Dermis microvascular lymphatic vessel endothelial cell (primary cell): ENCODE results near the gene BRAT1. TPM values are rescaled to one million over a fixed set of nuclear protein-coding genes. Genes with fewer than 3 reads are reported as not detected.

Experiments used
- DNase-seq, 2 donors: peaks; one replicate each; pipeline versions ENCODE4 v3.0.0 to v3.0.0-alpha.2; 2010; ENCODE audit warnings: low read depth in 2 of 2
- total RNA-seq: library from RNA; depleted of rRNA; stranded (reverse); fragments of >200 nt; gene quantifications from 2 replicates; pipeline ENCODE4 v1.2.1, GENCODE V29; 2014

The BRAT1 gene
- total RNA-seq, 1 donor from 2014 or later = 17.7 TPM

DNA sequence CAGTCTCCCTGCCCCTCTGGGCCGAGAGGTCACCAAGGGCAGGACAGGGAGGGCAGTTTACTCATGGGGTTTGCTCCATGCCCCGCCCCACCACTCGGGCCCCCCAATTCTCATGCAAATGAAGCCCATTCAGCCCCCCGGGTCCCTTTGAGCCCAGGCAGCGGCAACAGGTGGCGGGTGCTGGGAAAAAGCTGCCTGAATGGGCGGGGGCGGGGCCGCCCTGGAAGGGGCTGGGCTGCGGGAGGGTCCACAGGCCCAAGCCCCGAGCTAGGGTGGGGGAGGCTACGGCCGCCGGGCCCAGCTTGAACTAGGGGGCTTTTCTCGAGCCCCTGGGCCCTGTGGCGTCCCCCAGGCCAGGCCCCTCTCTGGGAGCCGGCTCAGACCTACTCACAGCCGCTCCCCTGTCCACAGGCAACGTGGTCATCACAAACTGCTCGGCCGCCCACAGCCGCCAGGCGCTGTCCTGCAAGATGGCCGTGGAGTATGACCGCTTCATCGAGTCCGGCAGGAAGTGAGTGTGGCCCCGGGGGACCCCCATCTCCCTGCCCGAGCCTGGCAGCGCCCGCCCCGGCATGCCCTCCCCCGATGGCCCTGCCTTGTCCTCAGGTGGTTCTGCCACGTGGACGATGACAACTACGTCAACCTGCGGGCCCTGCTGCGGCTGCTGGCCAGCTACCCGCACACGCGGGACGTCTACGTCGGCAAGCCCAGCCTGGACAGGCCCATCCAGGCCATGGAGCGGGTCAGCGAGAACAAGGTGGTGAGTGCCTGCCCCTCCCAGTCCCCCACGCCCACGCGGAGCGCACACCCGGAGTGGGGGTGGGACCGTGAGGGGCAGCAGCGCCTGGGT lies 30.3 kb downstream of the BRAT1 start:
- DNase-seq = no peak

DNA sequence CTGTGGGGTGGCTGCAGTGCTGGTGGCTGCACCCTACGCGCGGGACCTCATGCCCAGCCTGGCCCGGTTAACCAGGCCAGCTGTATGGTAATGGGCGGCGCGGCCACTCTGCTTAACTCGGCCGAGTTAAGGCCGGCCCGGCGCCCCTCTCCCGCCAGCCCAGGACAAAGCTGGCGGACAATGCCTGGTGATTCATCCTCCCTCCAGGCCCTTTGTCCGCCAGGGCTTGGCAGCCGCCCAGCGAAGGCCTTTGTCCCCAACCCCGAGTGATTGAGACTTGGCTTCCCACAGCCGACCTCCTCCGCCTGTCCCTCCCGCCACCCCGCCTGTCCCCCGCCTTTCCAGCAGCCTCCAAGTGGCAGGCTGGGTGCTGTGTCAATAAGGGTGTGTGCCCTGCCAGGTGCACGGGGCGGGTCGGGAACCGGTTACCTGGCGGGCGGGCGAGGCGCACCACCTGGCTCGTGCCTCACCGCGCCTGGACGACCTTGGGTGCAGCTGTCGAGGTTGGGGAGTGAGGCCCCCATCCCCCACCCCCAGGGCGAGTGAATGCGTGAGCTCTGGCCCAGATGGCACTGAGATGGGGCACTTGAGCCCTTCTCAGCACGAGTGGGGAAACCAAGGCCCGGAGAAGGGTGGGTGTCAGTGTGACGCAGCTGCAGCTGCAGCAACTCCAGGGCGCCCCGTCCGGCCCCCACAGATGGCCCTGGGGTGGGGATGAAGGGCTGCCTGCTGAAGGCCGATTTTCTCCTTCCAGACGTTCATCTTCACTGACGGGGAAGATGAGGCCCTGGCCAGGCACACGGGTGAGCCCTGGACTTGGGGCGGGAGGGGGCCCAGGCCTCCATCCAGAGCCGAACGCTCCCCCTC lies 31.1 kb downstream of the BRAT1 start:
- DNase-seq = peak; percentile 83 to 94

DNA sequence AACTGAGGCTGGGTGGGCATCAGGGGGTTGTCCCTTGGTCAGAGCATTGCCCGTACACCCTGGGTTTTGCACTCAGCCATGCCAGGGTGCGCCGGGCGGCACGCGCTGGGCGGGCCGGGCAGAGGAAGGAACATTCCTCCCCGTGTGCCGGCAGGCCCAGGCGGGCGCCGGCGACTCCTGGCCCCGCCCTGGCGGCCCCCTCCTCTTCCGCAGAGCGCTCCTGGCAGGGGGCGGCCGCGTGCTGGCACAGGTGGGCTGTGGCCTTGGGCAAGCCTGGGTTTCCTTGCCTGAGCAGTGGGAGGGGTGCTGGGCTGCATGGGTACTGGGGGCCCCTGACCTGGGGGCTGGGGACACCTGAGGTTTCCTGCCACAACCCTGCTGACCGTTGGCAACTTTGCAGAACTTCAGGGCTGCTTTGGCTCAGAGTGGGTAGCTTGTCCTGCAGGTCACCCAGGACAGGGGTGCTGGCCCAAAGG lies 31.8 kb downstream of the BRAT1 start:
- DNase-seq = no peak

DNA sequence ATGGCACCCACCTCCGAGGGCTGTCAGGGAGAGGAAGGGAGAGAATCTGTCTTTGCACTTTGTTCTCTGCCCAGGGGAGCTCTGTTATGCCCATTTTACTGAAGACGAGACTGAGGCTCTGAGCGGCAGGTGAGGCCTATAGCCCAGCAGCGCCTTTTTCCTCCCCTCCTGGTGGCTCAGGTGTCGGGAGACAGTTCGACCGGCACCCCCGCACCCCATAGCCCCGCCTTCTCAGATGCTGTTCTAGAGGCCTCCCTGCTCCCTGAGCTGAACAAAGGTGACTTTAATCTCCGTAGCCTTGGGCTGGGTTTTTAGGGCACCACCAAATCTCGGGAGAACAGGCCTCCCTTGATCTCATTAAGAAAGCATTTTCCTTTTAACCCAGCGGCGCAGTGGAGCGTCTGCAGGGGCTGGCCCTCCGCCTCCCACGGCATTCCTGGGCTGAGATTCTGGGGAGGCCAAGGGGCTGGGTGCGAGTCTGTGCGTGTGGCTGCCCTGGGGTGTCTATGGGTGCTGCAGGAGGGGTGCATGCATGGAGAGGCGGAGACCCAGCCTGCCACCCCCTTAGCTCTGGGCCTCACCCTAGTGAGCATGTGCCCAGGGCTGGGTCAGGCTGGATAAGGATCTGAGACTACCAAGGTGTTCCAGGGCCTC lies 32.4 kb downstream of the BRAT1 start:
- DNase-seq = peak in 1 of 2 donors; percentile 32

DNA sequence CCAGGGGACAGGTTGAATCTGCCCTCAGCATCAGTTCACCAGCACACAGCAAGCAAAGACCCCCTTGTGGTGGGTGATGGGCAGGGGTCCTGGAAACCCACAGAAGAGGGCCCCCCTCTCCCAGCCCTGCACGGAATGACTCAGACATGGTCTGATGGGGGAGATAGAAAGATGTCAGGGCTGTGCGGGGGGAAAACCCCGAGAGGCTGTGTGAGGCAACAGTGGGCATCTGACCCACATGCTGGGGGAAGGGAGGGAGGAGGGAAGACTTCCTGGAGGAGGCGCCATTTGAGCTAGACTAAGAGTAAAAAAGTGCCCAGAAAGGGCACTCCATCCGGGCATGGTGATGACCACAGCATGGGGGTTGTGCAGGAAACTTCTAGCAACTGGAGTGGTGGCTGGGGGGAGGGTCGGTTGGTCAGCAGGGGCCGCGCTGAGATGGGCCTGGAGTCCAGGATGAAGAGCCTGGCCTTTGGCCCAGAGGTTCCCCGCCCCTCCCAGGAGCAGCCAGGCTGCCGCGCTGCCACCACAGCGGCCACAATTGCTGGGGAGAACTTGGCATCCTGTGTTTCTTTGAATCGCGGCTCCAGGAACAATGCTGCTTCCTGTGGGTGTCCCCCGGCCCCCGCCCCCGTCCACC lies 33.3 kb downstream of the BRAT1 start:
- DNase-seq = peak in 1 of 2 donors; percentile 75

DNA sequence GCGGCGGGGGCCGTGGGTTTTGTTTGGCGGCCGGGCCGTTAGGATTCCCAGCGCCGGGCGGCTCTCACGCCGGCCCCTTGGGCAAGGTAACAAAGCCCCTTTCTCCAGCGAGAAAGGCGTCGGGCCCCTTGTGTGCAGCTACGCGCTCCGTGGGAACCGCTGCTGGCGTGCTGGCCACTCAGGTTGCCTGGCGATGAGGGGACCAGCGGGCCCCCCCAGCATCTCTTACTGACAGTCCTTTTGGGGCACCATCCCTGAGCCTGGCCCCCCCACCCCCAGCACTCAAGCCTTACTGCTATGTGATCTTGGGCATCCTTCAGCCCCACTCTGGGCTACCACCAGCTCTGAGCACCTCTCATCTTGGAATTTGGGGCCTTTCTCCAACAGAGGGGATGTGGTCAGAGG lies 34.0 kb downstream of the BRAT1 start:
- no peak for DNase-seq

DNA sequence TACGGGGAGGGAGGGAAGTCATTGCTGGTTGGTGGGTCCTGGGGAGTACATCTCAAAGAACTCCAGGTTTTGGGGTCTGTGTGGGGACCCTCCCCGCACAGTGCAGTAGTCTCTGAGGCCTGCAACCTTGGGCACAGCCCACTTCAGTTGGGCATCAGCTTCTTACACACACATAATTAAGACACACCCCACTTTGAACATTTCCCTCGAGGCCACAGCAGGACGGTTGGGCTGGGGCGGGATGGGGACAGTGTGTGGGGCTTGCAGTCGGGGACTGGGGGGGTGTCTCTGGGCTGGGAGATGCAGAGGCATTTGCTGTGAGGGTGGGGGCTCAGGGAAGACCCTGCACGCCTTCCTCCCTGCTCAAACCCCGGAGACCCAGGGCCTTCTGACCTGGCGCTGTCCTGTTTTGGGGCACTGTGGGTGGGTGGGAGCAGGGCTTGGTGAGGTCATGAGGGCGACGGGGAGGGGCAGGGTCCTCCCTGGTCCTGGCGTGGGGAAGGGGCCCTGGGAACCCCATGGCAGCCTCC lies 34.5 kb downstream of the BRAT1 start:
- DNase-seq = no peak

DNA sequence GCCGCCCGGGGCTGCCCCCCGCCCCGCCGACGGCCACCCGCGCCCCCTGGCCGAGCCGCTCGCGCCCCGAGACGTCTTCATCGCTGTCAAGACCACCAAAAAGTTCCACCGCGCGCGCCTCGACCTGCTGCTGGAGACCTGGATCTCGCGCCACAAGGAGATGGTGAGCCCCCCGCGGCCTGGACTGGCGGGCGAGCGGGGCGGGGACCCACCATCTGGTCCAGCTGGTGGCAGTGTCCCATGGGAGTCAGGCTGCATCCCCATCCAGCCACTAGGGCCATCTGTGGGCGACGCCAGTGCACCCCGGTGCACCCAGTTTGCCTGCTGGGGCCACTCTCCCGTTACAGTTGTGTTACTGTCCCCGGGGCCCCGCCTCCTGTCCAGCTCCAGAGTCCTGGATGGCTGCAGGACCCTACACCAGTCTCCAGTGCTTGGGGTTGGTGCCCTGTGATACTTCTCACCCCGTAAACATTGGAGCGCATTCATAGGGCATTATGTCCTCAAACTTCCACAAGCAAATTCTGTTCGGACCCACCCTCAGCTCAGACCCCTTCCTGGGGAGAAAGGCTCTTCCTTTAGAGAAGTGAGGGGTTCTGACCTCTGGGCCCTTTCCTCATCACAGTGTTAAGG lies 35.1 kb downstream of the BRAT1 start:
- DNase-seq = peak in 1 of 2 donors; percentile 36

DNA sequence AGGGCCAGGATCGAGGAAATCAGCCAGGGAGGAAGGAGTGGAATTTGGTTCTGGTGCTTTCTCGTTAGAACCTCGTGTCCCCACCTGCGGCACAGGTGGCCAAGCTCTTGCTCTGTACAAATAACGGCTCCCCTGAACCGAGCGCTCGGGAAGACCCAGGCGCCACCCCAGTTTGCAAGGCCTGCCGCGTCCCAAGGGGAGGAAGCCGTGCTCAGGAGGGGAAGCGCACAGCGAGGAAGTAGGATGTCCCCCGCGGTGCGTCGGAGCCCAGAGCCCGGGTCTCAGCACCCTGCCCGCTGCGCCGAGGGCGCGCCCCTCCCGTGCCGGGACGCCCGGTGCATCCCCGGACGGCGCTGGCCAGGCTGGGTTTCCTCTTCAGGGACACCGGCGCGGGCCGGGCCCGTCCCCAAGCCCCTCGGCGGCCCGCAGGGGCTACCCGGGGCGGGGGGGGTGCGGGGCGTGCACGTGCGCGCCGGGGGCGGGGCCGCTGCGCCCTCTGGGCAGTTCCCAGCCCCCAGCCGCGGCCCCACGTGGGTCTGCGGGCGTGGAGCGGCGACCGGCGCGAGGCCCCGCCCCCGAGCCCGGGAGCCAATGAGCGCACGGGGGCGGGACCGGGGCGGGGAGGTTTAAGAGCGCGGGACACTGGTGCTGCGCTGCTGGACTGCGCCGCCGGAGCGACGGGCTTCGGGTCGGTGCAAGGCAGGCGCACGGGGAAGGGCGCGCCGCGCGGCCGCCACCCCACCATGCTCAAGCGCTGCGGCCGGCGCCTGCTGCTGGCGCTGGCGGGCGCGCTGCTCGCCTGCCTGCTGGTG lies 36.0 kb downstream of the BRAT1 start, which contains the start of gene LFNG:
TSS of gene LFNG (plus strand) at position 656 of the 812 bp plus-strand sequence. CDS start at position 744, 88 bp downstream.
- peak; percentile 74 to 93 for DNase-seq

DNA sequence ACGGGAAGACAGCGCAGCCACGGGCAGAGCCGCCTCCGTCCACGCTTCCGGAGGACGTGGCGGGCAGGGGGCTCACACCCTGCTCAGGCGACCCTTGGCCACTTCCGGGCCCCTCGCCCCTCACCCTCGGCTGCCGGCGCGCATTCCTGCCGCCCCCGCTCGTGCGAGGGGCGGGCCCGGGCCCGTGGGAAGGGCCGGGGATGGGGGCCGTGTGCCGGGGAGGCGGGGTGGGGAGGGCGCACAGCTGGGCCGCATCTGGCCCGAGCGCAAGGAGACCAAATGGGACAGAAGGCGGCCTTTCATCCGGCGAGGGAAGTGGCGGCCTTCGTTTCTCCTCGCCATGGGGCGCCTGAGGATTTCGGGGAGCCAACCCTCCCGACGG lies 36.6 kb downstream of the BRAT1 start:
- DNase-seq = no peak

DNA sequence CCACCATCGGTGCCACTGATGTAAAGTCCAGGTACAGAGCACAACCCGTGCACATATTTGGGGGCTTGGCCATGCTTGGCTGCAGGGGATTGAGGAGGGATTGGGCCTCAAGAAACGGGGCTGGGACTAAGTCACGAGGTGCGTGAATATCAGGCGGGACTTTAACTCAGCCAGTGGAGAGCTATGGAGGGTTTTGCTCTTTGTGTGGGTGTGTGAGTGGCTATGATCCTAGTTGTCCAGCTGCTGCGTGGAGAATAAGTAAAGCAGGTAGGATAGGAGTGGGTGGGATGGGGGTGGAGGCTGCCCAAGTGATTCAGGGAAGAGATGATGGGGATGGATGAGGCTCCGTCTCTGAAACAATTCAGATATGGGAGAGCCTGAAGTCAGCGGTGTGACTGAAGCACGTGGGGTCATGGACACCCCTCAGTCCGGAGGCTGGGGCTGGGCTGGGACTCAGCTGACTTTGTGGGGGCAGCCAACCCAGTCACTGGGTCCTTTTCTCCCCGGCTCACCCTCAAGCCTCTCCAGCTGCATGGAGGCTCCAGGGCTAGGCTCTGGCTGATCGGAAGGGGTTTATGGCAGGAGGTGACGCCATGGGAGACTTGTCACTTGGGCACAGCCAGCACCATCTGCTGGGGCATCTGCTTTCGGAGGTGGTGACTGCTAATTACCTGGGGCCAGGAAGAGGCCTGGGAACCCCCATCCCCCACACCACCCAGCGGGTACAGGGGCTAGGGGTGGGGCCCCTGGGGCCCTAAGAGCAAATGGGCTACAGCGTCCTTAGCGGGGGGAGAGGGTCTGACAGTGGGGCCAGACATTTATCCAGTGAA lies 37.4 kb downstream of the BRAT1 start:
- DNase-seq = no peak

DNA sequence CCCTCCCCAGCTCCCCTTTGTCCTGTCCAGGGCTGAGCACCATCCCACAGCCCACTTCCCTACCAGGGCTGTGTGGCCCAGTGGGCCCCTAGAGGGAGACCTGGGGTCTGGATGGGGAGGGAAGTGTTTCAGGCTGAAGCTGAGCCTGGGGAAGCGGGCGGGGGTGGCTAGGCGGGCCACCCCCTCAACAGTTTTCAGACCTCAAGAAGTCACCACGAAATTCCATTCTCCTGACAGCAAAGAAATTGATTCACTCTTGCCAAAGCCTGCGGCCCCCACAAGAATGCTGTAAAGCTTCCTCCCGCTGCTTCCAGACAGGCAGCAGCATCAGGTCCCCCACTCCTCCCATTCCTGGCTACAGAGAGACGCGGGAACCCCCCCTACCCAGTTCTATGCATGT lies 38.3 kb downstream of the BRAT1 start:
- no peak for DNase-seq

DNA sequence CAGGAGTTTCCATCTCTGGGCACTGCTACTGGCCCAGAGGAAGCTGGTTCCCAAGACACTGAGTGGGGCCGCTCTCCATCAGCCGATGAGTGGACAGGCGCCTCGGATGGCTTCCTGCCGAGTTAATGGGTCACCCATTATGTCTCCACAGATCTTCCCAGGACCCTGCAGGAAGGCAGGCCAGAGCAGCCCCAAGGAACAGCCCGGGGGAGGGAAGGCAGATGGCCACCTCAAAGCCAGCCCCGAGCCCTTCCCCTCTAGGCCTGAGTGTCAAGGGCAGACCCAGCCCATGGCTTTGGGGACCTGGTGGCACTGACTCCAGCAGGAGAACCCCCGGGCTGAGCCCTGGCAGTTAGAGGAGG lies 39.1 kb downstream of the BRAT1 start:
- DNase-seq = no peak

DNA sequence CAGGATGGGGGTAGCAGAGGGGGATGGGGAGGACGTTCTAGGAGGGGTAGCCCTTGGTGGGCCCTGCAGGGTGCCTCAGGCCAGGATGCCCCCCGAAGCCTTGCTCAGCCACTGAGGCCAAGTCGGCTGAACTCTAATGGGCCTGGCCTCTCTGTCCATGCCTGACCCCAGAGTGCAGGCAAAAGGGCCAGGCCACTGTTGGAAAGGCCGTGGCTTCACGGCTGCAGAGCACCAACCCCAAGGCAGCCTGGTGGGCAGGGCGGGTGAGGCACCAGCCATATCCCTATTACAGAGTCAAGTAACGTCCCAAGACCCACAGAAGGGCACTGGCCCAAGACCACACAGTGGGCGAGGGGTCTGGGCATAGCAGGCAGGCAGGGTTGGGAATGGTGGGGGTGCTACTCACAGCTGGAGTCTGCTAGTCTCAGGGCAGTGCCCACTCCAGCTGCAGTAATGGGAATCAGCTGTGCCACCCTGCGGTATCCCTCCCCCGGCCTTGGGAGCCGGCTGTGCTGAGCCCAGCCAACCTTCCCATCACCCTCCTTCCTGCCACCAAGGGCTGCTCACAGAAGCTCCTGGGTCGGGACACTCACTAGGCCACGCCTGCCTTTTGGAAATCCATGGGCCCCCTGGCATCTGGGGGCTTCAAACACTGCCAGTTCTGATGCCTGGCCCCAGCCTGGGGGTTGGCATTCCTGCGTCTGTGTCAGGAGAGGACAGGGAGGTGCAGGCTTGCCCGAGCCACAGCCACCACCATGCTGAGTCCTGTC lies 39.7 kb downstream of the BRAT1 start:
- DNase-seq = no peak

DNA sequence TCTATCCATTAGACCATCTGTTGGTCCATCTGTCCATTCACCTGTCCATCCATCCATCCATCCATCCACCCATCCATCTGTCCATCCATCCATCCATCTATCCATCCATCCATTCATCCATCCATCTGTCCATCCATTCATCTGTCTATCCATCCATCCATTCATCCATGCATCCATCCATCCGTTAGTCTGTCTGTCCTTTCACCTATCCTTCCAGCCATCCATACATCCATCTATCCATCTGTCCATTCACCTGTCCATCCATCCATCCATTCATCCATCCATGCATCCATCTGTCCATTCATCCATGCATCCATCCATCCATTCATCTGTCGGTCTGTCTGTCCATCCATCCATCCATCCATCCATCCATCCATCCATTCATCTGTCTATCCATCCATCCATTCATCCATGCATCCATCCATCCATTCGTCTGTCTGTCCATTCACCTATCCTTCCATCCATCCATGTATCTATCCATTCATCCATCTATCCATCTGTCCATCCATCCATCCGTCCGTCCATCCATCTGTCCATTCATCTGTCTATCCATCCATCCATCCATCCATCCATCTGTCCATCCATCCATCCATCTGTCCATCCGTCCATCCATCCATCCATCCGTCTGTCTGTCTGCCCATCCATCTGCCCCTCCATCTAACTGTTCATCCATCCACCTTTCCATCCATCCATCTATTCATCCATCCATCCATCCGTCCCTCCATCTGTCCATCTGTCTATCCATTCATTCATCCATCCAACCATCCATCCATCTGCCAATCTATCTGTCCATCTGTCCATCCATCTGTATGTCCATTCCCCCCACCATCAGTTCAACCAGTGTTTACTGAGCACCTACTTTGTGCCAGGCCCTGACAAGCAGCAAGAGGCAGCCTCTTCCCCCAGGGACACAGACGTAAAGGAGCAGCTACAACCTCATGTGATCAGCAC lies 40.6 kb downstream of the BRAT1 start:
- no peak for DNase-seq

DNA sequence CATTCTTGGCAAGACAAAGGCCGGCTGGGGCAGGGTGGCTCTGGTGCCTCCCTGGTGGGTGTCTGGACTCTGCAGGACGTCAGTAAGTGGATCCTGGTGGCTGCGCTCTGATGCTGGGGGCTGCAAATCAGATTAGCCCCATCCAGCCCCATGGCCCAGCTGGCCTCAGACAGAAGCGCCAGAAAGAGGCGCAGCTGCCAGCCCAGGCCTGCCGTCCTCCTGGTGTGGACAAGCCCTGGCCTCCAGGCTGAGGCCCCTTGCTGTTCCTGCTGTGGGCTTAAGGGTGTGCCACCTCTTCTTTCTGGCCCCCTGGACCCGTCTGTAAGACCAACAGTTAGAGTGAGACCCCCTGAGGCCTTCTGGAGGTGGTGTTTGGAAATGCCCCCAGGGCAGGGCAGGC lies 41.6 kb downstream of the BRAT1 start:
- DNase-seq = no peak

DNA sequence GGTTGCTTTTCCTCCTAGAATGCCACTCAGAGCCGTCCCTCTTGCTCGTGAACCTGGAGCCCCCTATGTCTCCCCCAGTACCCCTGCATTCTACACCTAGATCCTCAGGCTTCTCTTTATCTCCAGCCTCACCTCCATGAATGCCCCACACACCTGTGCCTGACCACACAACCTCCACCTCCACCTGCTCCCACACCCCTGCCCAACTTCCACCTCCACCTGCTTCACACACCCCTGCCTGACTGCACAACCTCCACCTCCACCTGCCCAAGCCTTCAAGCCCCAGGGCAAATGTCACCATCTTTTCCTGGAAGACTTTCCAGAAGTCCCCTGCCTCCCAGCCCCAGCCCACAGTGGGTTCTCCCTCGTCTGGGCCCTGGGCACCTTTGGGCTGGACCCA lies 42.6 kb downstream of the BRAT1 start:
- no peak for DNase-seq
